ENCODE data around the gene PRICKLE1.
"Not testable (repeated sequence)": the region's sequence is repeated elsewhere in the genome, so short reads cannot be mapped to it uniquely, and the experiment has no call there.

The PRICKLE1 gene

DNA sequence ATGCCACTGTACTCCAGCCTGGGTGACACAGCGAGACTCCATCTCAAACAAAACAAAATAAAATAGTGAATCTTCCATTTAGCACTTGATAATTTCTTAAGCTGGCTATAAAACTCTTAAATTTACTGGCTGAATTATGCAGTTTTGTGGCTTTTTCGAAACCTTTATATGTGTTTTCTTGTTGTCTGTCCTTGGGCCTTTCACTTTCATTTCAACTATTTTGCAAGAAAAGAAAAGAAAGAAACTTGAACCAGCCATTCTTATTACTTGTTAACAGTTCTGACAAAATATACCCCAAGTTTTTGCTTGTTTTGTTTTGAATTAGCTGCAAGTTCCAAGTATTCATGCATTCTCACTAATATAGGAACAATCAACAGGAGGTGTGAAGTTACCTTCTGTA, 42.8 kb downstream of the PRICKLE1 start:
- DNase-seq, result no peak

DNA sequence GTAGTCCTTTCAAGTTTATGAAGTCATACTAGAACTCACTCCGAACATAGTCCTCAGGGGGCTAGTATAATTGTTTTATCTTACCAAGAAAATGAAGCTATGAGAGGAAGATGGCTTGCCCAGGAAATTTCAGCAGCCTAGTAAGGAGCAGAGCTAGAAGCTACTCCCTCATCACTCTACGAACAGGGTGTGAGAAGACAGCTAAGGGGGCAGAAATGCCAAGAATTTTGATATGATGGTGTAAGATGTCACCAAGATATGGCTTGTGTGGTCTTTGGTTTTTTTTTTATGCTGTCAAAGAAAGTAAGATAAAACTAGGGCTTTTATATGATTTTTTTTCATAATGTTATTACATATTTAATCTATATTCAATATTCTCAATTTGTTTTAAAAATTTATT, 47.6 kb downstream of the PRICKLE1 start:
- DNase-seq, result no peak

DNA sequence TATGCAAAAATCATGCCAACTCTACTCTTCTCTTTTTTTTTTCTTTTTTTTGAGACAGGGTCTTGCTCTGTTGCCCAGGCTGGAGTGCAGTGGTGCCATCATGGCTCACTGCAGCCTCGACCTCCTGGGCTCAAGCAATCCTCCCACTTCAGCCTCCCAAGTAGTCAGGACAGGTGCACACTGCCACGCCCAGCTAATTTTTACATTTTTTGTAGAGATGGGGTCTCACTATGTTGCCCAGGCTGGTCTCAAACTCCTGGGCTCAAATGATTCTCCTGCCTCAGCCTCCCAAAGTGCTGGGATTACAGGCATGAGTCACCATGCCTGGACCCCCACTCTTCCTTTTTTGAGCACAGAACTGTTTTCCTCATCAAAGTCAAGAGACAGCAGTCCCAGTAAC, 48.2 kb downstream of the PRICKLE1 start:
- DNase-seq, result not testable (repeated sequence)

DNA sequence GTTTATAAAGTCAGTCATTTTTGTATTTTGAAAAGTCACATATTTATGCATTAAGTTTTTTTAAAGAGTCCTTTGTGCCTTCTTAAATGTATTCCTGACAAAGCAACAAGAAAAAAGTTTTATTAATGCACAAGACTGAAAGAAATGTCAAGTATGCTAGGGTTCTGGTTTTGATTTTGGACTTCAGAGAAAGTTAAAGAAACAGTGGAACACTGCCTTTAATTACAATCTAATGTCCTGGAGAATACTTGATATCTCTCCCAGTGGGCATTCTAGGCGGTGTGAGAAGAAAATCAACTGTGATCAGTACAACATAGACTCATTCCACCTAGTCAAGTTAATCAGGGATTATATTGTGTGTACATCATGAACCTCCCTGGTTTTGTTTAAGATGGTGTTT, 49.9 kb downstream of the PRICKLE1 start:
- no peak for DNase-seq

DNA sequence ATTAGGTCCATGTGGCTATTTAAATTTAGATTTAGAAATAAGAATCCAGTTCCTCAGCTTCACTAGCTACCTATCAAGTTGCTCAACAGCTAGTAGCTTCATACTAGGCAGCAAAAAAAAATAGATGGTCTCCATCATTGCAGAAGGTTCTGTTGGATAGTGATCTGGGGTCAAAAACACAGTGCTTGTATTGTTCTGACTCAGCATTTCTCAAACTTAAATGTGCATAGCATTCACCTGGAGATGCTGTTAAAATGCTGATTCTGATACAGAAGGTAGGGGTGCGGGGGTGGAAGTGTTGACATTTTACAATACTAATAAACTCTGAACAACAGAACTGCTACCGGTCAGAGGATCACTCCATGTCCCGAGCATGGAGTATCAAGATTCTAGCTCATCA, 51.3 kb downstream of the PRICKLE1 start:
- DNase-seq, result no peak

DNA sequence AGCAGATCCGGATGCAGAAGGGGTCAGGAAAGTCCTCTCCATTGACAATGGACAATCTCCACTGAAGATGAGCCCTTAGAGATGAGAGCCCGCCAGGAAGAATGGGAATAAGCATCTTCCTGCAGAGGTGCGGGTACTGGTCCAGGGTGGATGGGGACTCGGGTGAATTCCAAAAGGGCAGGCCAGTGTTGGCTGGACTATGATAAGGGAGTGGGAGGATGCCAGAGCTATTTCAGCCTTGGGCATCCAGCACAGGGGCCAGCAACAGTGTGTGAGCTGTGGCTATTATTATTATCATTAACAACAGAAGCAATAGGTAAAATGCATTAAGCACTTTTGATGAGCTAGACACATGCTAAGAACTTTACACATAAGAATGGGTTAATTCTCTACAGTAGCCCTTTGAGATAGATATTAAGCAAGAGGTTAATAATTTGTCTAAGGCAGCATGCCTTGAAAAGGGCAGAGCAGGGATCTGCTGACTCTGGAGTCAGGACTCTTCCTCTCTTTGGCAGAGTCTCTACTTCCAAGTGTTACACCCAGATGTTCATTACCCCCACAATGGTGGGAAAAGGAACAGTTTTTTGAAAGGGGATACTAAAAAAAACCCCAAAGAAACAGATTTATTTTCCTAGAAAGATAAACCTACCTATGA, 55.2 kb downstream of the PRICKLE1 start:
- DNase-seq, result no peak

DNA sequence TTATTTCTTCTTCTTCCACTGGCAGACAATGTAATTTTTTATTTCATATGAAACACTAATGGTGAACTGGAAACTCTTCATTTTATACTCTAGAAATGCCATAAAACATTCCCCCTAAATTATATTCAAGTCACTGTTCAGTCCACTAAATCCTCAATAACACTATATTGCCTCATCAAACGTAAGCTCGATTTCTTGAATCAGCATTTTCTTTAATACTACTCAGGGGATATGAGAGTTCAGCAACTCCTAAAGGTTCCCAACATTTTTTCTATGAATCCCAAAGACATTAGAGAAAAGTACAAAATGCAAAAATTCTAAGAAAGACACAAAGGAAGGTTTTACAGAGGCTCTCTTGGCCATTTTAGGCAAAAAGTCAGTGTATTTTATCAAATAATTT, 59.3 kb downstream of the PRICKLE1 start:
- no peak for DNase-seq

DNA sequence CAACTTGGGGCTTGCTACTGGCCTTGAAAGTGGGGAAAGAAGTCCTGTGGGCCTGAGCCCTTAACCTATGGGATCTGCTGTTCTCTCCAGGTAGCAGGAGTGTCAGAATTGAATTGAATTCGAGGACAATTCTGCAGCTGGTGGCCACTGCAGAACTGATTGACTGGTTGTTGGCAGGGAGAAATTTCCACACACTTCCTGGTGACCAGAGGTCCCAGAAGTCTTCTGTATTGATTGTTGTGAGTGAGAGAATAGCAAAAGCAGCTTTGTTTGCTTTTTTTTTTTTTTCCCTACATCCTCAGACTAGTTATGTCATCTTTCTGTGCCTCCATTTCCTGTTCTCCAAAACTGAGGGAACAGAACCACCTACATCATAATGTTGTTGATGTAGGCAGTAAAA, 64.1 kb downstream of the PRICKLE1 start:
- DNase-seq, result no peak

DNA sequence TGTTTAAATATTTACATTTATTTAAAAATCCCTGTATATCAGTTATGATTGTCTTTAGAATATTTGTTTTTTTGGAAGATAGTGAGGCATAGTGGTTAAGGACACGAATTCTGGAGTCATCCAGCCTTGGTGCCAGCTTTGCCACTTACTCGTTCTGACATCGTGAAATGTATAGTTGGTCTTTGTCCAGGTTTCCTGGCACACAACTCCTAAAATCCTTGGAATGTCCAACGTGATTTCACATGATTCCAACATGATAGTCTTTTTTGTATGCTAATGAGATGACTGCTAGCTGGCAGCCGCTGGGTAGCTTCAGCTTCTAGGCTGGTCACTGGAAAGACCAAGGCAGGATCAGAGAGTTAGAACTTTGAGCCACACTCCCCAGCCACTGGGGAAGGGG, 64.8 kb downstream of the PRICKLE1 start:
- no peak for DNase-seq

DNA sequence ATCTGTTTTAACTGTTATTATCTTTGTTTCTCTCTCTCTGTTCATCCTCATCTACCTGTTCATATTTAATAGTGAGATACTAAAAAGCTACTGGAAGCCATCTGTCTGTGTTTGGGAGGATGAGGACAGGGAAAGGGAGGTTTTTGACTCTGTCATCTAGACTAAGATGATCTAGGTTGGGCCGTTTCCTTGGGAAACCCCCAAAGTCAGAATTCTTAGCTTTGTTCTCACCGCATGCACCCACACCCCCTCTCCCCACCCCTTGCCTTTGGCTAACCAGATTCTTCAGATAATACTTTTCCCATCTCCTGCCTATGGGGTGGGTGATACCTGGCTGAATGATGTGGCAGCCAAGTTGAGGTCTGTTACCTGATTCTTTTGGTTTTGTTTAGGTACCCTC, 73.0 kb downstream of the PRICKLE1 start:
- no peak for DNase-seq

DNA sequence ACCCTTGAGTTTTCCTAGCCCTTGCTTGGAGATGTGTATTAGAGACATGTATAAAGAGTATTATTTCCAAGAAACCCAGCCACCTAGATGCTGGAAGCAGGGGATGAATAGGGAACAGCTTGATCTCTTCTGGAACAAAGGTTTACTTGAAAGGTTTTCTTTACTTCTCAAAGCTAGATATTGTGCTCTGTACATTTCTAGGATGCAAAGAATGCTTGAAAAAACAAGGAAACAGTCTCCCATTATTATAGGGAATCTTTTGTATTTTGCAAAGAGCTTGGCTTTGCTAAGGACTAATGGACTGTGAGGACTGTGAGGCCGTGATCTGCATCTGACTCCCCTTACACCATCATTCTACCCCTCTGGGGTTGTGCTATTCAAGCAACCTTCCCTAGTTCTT, 77.9 kb downstream of the PRICKLE1 start:
- DNase-seq, result no peak

DNA sequence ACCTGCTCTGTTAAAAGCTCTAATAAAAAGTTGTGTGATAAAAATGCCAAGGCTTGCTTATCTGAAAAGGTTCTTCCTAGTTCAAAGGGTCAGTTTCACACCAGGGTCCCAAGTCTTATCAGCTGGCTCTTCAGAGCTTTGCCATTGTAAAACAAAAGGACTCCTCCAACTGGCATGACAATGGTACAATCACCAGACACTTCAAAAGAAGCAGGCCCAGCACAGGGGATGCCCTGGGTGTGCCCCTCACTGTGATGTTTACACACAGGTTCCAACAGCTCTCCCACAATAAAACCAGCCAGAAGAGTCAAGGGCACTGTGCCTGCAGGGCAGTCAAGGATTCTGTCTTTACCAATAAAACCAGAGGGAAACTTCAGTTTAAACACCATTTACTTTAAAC, 78.7 kb downstream of the PRICKLE1 start:
- no peak for DNase-seq

DNA sequence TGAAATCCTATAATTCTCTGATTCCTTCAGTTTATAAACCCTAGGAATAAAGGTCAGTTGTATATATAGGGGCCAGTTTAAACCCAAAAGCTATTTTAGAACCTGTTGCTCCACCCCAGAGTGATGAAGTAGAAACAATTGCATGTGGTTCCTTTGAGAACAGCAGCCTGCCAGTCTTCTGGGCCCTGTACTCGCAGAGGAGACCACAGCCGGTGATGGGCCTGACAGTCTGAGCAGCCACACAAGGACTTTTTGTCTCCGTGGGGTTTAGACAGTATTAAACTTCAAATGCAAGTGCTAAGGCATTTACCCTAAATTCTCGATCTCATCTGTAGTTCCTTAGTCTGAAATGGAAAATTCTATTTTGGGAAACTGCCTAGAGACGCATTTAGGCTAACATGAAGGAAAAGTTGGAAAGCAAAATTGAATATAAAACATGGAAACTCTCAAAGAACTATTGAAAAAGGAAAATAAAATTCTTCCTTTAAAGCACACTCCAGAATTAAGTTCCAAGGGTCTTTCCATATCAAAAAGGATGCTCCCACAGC, 80.6 kb downstream of the PRICKLE1 start:
- no peak for DNase-seq

DNA sequence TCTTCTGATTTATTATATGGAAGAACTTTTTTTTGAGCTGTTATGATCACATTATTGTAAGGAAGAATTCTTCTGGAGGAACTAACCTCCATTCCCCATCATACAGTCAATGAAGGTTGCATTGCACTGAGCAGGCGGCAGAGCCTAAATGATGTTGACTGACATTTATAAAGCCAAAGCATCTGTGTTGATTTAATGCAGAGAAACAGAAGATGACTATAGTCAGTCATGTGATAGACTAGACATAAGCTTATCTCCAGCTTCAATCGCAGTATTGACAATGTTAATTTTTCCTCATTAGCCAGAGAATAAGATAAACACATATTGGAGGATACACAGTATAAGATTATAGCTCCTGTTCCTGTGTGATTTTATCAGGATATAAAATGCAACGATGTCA, 82.0 kb downstream of the PRICKLE1 start:
- DNase-seq, result no peak

DNA sequence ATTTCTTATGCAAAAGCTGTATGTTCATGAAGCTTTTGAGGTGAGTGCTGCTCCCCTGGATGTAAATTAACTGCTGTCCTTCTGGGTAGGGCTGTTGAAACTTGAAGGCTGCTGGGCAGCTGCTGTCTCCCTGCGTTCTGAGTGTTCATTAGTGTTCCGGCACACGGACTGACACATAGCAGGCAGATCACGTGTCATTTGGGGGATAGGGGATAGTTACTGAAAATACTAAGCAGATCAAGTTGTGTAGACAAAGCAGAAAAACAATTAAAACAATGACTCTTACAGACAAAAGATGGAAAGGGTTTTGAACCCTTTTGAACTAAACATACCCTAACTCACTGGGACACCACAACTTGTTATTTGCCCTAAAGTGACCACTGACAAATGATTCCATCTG, 82.5 kb downstream of the PRICKLE1 start:
- DNase-seq, result no peak

DNA sequence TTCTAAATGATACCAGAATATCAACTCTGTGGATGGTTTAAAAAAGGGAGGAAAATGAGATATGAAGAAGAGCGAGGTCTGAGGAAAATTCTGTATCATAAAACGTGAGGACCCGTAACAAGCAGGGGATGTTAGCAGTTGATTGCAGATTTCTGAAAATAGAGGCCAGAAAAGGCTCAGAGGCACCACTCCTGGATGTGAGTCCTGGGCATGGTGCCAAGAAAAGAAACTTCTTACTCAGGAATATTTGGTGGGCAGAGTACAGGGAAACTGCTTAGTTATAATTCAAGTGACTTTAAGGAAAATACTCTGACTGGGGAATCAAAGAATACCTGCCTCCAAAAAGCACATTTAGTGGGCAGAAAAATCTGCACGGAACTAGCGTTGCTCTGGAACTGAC, 85.5 kb downstream of the PRICKLE1 start:
- DNase-seq, result no peak

DNA sequence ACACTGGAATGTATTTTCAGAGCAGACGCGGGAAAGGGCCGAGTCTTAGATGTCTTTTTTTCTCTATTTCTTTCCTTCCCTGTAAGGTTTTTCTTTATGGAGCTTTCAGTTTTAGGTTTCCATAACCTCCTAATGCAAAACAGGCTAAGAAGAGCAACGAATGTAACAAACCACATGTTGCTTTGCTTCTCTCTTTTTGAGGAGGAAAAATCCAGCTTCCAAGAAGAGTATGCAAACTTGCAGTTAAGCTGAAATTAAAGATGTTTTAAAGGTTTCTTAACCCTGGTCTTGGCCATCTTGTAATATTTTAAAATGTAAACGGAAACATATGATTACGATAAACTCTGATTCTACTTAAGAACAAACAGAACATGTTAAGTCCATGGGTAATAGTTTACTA, 86.9 kb downstream of the PRICKLE1 start:
- no peak for DNase-seq

DNA sequence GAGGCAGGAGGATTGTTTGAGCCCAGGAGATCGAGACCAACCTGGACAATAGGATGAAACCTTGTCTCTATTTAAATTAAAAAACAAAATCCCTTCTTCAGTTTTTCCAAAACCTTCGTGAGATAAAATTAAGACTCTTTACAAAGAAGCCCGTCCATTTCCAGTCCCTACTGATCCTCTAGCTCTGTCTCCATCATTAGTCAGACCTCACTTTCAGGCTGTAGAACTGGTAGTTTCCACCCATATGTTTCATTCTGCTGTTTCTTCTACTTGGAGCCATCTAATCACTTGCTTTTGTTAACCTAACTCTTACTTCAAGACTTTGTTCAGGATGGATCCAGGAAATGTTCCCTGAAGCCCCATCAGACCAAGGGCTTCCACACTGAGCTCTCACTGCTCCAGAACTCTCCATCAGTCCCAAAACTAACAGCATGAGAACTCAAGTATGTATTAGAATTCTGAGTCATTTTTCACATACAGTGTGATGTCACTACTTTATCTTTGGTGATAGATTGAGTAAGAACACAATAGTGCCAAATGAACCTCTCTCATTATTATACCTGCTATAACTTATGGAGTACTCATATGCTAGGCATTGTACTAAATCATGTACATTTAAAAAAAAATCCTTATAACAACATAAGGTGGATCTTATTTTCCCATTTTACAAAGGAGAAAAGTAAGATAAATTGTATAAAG, 90.8 kb downstream of the PRICKLE1 start:
- DNase-seq, result no peak

DNA sequence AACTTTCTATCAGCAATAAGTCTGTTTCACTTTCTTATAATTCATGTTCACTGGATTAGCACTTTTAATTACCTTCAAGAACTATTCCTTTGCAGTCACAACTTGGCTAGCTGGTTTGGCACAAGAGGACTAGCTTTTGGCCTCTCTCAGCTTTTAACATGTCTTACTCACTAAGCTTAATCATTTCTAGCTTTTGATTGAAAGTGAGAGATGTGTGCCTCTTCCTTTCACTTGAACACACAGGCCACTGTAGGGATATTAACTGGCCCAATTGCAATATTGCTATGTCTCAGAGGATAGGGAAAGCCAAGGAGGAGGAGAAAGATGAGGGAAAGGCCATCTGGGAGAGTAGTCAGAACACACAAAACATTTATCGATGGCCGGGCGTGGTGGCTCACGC, 92.7 kb downstream of the PRICKLE1 start:
- DNase-seq, result peak; percentile 25

DNA sequence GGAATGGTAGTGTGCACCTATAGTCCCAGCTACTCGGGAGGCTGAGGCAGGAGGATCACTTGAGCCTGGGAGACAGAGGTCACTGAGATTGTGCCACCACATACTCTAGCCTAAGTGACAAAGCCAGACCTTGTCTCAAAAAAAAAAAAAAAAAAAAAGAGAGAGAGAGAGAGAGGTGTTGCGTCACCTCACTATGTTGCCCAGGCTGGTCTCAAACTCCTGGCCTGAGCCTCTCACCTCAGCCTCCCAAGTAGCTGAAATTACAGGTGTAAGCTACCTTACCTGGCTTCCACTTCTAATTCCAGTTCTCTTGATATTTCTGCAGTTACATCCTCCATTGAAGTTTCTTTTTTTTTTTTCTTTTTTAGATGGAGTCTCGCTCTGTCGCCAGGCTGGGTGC, 94.3 kb downstream of the PRICKLE1 start:
- no peak for DNase-seq

DNA sequence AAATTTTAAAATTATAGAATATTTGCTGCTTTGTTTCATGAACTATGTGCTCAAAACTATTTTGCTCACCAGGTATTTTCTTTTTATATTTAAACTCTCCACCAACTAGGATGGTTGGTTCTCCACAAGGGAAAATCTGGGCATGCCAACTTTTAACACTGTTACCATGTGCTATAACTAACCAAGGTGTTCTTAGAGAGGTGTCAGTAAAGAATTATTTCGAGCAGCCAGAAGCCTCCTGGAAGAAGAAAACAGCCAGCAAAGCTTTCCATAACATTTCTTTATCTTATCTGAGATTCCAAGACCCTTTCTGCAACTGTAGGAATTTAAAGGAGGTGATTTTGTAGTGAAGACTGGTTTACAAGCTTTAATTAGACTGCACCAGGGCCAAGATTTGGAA, 97.3 kb downstream of the PRICKLE1 start:
- DNase-seq, result no peak

DNA sequence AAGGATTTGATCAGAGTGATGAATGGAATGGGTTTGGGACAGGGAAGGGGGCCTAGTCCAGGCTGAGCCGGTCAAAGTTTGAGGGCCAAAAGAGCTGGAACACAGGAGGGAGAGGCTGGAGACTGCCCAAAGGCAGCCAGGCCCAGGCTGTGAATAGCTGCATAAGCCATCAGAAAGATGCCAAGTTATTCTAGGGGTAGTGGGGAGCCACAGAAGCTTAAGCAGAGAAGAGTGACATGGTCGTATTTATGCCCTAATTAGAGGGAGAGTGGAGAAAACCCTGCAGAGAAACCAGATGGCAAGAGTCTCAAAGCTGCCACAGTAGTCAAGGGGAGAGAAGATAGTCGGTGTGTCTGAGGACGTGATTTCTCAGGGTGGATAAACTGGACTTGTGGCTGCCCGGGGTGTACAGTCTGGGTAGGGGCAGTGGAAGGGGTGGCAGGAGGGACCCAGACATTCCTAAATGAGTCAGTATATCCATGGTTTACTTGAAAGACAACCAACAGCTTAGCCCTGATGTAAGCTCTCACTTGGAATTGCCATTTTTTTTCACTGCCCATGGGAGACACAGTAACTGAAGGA, 99.2 kb downstream of the PRICKLE1 start:
- DNase-seq, result no peak

DNA sequence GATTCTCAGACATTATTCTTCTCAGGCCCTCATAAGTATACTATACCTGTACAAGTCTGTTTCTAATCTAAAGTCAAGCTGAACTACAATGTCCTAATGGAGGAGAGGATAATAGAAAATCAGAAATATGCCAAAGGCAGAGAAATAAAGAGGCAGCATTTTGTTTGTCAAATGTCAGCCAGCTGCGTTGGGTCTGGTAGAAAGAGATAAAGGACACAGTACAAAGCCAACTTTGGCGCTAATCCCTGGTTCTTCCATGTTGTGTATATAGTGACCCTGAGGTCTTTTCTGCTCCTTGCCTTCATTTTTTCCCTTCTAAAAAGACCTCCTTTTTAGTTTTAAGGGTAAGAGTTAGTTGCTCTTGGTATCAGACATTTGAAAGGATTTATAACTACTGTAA, 103.1 kb downstream of the PRICKLE1 start:
- DNase-seq, result no peak

DNA sequence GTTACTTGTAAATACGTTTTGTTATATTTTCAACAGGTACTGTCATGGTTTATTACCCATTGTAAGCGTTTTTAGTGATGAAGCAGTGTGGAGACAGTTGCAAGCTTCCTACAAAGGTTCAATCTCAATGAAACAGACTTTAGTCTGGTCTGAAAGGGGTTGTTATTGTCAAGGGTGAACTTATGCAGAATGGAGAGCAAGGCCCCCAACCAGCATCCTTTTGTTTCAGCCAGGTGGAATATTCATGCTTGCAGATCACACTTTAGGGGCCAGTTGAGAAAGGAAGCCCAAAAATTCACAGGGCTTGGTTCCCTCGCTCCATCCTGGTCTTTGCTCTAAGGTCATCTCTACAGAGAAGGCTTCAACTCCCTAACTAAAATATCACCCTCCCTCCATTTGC, 103.7 kb downstream of the PRICKLE1 start:
- DNase-seq, result no peak

Measured in activated CD4-positive, alpha-beta T cell treated with anti-CD3 and anti-CD28 coated beads, Interleukin-2, amount 50 U/mL, for 16 hours (primary cell).